ENCODE results near the gene P4HB. TPM values are rescaled to one million over a fixed set of nuclear protein-coding genes. Genes with fewer than 3 reads are reported as not detected.

P4HB gene
- total and polyA plus RNA-seq, 12 donors, result 546 to 2,717 (median 934) TPM

DNA sequence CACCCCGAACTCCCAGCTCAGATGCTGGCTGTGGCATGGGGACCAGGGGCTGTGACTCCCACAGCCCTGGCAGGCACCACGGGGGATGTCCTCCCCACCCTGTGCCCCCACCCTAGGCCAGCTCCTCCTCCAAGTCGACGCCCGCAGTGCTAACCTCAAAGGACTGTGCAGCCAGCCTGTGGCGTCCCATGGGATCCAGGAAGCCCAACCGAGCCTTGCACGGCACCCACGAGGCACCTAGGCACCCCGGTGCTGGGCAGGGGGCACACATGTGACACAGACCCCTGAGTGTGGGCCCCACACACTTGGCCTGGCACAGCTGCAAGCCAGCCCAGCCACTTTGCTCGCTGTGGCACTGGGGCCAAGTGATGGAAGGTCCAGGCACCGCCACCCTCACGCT, 52.5 kb downstream of the P4HB start:
- no peak overlapping the region for H3K4me3 ChIP-seq
- H3K4me1 ChIP-seq (replicated peaks in 1 of 2), result peaks cover 0 to 10% of the 10 kb centered on the region in 2 donors
- H3K27ac ChIP-seq, result no peak overlapping the region
- 64 to 68% (median 66%) methylated on average over 11 to 13 of the region's 13 CpGs; no CpG with 5 or more reads in 1 of the 4 donors for WGBS, 4 donors
- peaks cover 35% of the 10 kb centered on the region for H3K27me3 ChIP-seq
- intact Hi-C loops (cut with DNase I), result no loop called here
- H3K36me3 ChIP-seq (replicated peaks in 1 of 2), result no peaks in the 10 kb centered on the region
- no peaks in the 10 kb centered on the region for H3K9me3 ChIP-seq (replicated peaks in 1 of 3)
- DNase-seq, result no peak
- no peak for TF ChIP-seq POLR2A (IDR thresholded peaks at IDR 0.05)
- TF ChIP-seq, protein P1, sequence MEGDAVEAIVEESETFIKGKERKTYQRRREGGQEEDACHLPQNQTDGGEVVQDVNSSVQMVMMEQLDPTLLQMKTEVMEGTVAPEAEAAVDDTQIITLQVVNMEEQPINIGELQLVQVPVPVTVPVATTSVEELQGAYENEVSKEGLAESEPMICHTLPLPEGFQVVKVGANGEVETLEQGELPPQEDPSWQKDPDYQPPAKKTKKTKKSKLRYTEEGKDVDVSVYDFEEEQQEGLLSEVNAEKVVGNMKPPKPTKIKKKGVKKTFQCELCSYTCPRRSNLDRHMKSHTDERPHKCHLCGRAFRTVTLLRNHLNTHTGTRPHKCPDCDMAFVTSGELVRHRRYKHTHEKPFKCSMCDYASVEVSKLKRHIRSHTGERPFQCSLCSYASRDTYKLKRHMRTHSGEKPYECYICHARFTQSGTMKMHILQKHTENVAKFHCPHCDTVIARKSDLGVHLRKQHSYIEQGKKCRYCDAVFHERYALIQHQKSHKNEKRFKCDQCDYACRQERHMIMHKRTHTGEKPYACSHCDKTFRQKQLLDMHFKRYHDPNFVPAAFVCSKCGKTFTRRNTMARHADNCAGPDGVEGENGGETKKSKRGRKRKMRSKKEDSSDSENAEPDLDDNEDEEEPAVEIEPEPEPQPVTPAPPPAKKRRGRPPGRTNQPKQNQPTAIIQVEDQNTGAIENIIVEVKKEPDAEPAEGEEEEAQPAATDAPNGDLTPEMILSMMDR (IDR thresholded peaks at IDR 0.05), result no peak

DNA sequence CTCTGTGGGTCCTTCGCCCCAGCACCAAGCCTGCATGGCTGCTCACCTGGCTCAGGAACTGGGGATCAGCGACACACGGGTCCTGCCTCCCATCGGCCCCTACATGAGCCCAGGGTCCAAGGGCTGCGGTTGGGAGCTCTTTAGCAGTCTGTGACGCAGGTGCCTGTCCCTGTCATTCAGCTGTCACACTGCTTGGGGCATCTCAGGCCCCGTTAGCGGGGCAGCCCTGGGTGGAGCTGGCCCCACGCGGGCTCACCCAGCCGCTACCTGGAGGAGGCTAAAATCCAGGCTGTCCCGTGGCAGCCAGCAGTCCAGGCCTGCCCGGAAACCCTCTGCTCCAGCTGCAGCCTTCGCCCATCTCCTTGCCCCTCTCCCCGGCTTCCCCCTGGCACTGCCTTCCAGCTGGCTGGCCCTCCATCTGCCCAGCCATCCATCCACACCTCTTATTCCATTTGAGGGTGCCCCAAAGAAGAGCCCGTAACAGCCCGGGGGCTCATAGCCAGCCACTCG, 53.1 kb downstream of the P4HB start:
- intact Hi-C loops (cut with DNase I), result no loop called here
- TF ChIP-seq, protein P1 (IDR thresholded peaks at IDR 0.05), result no peak
- no peak for TF ChIP-seq POLR2A (IDR thresholded peaks at IDR 0.05)
- Histone ChIP-seq H3K9me3 (replicated peaks in 1 of 3) (no peaks in the 10 kb centered on the region), H3K4me1 (replicated peaks in 1 of 2) (peaks cover 0 to 10% of the 10 kb centered on the region in 2 donors), H3K27ac (no peak overlapping the region), H3K27me3 (peaks cover 35% of the 10 kb centered on the region), H3K36me3 (replicated peaks in 1 of 2) (no peaks in the 10 kb centered on the region), H3K4me3 (no peak overlapping the region)
- no peak for DNase-seq
- 49 to 54% (median 50%) methylated on average over 7 to 18 of the region's 18 CpGs for WGBS, 4 donors

DNA sequence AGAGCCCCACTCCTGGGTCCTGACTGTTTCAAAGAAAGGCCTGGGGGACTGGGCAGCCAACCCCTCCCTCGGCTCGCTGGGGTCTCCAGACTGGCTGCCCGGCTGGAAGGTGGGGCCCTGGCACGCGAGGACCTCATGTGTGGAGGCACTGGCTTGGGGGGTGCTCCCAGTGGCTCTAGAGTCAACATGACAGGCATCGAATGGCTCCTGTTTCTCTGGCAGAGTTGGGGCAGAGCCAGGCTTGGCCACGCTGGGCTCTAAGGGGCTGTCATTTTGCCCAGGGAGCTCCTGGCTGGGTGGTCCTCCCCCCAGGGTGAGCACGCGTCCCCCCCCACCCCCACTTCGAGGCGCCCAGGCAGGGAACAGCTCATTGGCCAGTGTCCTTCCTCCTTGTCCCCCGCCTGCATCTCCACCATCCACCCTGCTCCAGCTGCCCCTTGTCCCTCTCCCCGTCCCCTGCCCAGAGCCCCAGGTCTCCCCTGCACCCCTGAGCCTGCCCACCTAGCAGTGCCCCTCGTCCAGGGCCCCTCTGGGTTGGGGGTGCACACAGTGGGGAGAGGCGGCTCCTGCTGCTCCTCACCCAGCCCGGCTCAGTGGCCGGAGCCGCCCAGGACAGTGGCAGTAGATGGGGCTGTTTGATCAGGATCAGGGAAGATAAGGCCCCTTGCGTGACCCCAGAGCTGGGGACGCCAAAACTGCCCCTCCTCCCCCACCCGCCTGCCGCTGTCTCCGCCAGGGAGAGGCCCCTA, 53.7 kb downstream of the P4HB start:
- intact Hi-C loops (cut with DNase I), result no loop called here

GRCh38 chr17:81805707-81806460, 54.5 kb downstream of the P4HB start:
- TF ChIP-seq, protein P1 (IDR thresholded peaks at IDR 0.05), result no peak
- no peak for TF ChIP-seq POLR2A (IDR thresholded peaks at IDR 0.05)
- H3K27me3 ChIP-seq, result peaks cover 34% of the 10 kb centered on the region
- H3K36me3 ChIP-seq (replicated peaks in 1 of 2), result no peaks in the 10 kb centered on the region
- H3K27ac ChIP-seq, result no peak overlapping the region
- DNase-seq, result no peak
- no peak overlapping the region for H3K4me3 ChIP-seq
- H3K9me3 ChIP-seq (replicated peaks in 1 of 3), result no peaks in the 10 kb centered on the region
- WGBS, 4 donors, result 60 to 75% (median 67%) methylated on average over 8 to 18 of the region's 18 CpGs
- H3K4me1 ChIP-seq (replicated peaks in 1 of 2), result peaks cover 0 to 10% of the 10 kb centered on the region in 2 donors
- intact Hi-C loops (cut with DNase I), result no loop called here

More for the DNA sequence above, 53.7 kb downstream of the P4HB start:
- DNase-seq, result no peak
- 21 to 51% (median 24%) methylated on average over 5 to 23 of the region's 23 CpGs for WGBS, 4 donors
- peaks cover 36% of the 10 kb centered on the region for H3K27me3 ChIP-seq
- peaks cover 0 to 10% of the 10 kb centered on the region in 2 donors for H3K4me1 ChIP-seq (replicated peaks in 1 of 2)
- H3K4me3 ChIP-seq, result no peak overlapping the region
- H3K9me3 ChIP-seq (replicated peaks in 1 of 3), result no peaks in the 10 kb centered on the region
- H3K36me3 ChIP-seq (replicated peaks in 1 of 2), result no peaks in the 10 kb centered on the region
- TF ChIP-seq, protein P1 (IDR thresholded peaks at IDR 0.05), result no peak
- TF ChIP-seq POLR2A (IDR thresholded peaks at IDR 0.05), result no peak
- no peak overlapping the region for H3K27ac ChIP-seq
